Fibroblast of skin of scalp (primary cell): ENCODE data around the gene PRSS8. TPM values are rescaled to one million over a fixed set of nuclear protein-coding genes. Genes with fewer than 3 reads are reported as not detected.
A peak's percentile ranks its signal among the peaks of the same experiment; 100 is the strongest.
"Not testable (repeated sequence)": the region's sequence is repeated elsewhere in the genome, so short reads cannot be mapped to it uniquely, and the experiment has no call there.

Experiments
- DNase-seq: peaks from one replicate; pipeline ENCODE4 v3.0.0-alpha.2; 2013
- polyA plus RNA-seq, 2 experiments: library from polyadenylated mRNA; unstranded; fragments of 120-200 nt; gene quantifications; one replicate each; pipeline ENCODE4 v1.2.1, GENCODE V29; 2013; ENCODE audit not compliant: insufficient read length in 2 of 2

PRSS8 gene
- polyA plus RNA-seq (2013, experiment 1 of 2; ENCODE audit: insufficient read length) = not detected
- 0.18 TPM for polyA plus RNA-seq (2013, experiment 2 of 2; ENCODE audit: insufficient read length)

GRCh38 chr16:31135535-31136286, at the start of gene PRSS8:
PRSS8 (minus strand) TSS chr16:31135727; CDS start chr16:31135498, 229 bp downstream.
- DNase-seq = no peak

- DNase-seq = no peak
Measured at GRCh38 chr16:31184888-31185287, 49.4 kb upstream of the PRSS8 start.

GRCh38 chr16:31183432-31184428, 48.2 kb upstream of the PRSS8 start:
- no peak for DNase-seq

DNA sequence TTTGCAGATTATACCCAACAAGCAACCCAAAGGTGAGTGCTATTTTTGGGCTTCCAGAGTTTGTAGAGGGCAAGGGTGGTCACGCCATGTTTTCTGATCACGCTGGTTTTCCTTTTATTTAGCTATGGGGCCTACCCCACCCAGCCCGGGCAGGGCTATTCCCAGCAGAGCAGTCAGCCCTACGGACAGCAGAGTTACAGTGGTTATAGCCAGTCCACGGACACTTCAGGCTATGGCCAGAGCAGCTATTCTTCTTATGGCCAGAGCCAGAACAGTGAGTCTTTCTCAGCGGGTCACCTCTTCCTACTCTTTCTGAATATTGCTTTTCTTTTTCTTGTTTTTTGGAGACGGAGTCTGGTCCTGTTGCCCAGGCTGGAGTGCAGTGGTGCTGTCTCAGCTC, 46.9 kb upstream of the PRSS8 start:
- DNase-seq = no peak

- DNase-seq = no peak
Measured at GRCh38 chr16:31181102-31181830, 45.7 kb upstream of the PRSS8 start.

DNA sequence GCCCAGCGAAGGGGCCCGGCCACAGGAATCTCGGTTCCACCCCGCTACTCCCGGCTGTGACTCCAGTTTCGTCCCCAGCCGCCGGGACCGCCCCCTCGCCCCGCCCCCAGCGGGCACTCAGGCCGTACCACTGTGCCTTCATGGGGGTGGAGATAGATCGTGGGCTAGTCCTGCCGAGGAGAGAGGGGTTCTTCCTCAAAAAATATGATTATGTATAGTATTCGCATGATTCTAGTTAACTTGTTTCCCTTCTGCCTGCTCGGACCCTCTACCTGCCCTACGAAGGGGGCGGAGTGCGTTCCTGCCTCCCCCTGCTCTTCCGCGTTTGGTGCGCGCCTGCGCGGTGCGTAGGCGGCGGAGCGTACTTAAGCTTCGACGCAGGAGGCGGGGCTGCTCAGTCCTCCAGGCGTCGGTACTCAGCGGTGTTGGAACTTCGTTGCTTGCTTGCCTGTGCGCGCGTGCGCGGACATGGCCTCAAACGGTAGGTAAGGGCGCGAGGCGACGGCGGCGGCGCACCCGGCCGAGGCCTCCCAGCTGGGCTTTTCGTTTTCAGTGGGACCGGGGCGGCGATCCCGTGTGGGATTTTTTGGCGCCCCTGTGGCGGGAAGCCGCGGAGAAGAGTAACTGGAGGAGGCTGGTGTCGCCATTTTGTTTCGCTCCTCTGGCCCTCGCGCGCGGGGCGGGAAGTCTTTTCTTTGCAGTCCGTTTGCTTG, 44.4 kb upstream of the PRSS8 start, which contains the start of gene FUS:
Gene FUS, plus strand, starts transcription at position 393 of the 713 bp plus-strand sequence. Its CDS starts 76 bp downstream, at position 469.
- peak; percentile 90 for DNase-seq

DNA sequence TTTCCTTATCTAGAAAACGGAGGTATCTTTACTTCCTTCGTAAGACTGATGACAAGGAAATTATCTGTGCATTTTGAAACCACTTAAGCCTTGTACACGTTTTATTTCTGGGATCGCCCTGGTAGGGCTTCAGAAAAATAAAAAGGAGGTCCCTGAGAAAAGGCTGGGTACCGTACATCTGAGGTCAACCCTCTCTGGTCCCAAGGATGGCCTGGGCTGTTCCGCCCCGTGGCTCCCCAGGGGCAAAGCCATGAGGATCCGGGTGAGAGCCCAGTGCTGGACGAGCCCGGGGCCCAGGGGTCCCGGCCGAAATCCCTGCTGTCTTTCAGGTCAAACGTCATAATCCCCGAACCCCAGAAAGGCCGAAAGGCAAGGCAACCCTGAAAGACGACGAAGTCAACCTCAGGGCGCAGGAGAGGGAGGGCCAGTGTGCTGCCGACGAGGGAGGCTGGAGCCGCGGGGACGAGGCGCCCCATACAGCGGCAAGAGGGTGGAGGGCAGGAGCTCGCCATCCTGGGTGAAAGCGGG, 43.8 kb upstream of the PRSS8 start:
- DNase-seq = no peak

DNA sequence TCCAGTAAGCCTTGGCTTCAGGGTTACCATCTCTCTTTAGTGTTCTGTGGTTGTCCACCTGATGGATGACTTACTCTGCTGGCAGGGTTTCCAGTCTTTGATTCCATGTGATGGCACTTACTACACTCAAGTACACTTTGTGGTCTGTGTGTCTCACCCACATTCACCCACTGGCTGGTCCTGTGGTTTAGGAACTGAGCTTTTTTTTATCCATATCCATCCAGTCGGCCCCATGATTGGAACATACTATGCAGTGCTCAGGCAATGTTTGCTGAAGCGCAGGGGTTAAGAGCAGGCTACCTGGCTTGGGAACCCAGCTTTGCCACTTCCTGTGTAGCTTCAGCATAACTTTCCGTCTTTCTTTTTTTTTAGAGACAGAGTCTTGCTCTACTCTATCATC, 41.6 kb upstream of the PRSS8 start:
- DNase-seq = no peak

DNA sequence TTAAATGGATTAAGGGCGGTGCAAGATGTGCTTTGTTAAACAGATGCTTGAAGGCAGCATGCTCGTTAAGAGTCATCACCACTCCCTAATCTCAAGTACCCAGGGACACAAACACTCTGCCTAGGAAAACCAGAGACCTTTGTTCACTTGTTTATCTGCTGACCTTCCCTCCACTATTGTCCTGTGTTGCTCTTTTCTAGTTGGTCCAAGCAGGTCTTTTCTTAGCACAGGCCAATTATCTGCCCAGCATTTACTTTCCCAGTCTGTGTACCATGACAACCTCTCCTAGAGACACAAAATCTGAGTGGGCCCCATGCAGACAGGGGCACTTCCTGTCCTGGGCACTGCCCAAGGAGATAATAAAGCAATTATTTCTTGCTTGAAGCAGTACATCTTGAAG, 34.5 kb upstream of the PRSS8 start:
- DNase-seq = not testable (repeated sequence)

- no peak for DNase-seq
Measured at GRCh38 chr16:31168848-31169247, 33.3 kb upstream of the PRSS8 start.

- no peak for DNase-seq
Measured at GRCh38 chr16:31167315-31167714, 31.8 kb upstream of the PRSS8 start.

- DNase-seq = no peak
Measured at GRCh38 chr16:31157136-31157535, 21.6 kb upstream of the PRSS8 start.

- not testable (repeated sequence) for DNase-seq
Measured at GRCh38 chr16:31150976-31151375, 15.4 kb upstream of the PRSS8 start.

DNA sequence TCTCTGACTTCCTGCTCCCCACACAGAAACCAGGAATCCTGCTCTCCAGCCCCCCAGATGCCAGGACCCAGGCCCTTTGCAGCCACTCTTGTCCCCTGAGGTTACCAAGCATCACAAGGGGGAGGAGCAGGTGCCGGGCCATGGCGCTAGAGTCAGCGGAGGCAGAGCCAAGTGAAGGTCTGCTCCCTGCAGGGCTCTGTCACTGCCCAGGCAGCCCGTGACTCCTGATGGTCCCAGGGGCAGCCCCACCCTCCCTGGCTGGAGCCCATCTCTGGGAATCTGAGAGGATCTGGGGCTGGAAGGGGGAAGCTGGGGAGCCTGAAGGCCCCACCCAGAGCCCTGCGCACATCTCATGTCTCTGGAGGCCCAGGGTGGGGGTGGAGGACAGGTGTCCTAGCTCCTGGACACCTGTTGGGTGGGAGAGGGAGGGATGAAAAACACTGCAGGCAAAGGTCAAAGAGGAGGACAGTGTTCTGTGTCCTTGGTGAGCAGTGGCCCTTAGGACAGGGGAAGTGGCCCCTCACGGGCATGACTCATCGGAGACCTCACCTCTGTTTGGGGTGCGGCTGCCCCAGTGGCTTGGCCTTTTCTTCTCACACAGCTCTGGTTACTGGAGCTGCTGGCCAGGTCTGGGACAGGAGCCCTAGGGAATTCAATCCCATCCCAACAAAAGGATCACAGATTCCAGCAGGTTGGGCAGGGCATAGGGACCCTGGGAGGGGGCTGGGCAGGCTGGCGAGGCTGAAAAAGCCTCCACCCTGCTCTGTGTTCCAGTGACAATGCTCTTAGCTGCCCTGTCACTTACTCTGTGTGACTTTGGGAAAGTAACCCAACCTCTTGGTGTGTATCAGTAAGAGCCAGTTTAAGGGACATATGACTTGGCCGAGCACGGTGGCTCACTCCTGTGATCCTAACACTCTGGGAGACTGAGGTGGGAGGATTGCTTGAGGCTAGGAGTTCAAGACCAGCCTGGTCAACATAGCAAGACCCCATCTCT, 14.7 kb upstream of the PRSS8 start, which contains the start of gene PRSS36:
Gene PRSS36, minus strand, starts transcription at position 173 of the 997 bp plus-strand sequence. Its CDS starts 31 bp downstream, at position 142.
- no peak for DNase-seq

DNA sequence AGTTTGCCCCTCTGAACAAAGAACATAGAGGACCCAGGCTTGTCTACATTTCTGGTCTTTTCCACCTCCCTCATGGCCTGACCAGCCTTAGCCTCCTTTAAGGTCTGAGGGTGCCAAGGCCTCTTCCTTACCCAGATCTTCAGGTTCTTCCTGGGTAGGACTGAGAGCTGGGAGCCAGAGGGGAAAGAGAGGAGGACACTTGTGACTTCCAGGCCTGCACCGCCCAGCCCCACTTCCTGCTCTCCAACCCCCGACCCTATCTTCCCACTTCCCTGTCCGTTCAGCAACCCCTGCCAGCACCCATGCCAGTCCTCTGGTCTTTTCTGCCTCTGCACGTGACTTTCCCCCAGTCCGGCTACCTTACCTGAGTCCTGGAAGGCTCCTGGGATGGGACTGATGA, 13.8 kb upstream of the PRSS8 start:
- DNase-seq = no peak

- no peak for DNase-seq
Measured at GRCh38 chr16:31148896-31149295, 13.4 kb upstream of the PRSS8 start.

DNA sequence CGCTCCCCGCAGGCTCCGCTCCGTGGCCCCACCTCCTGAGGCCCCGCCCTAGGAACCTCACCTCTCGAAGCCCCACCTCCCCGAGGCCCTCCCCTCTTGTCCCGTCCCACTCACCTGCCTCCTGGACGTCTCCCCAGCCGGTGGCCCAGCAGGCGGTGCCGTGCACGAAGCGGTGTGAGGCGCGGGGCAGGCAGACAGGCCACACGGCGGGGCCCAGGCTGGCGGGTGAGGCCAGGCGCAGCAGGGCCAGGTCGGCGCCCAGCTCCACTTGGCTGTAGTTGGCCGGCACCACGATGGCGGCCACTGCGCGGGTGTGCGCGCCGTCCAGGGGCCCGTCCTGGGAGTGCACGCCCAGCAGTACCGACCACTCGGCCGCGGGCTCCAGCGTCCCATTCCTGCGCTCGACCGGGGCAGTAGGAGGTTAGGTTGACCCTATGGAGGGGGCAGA, 12.8 kb upstream of the PRSS8 start:
- DNase-seq = no peak

GRCh38 chr16:31147574-31147973, 12.0 kb upstream of the PRSS8 start:
- DNase-seq = no peak

- DNase-seq = no peak
Measured at GRCh38 chr16:31145398-31145990, 10.0 kb upstream of the PRSS8 start.
